Gastrocnemius medialis (tissue), 4 donors: ENCODE data around the gene SBK3.

Source experiments
- POLR2A ChIP-seq, 2 donors: fragments of 450-650 bp; IDR thresholded peaks; one replicate each; pipeline ENCODE4 v1.6.1; 2017; ENCODE audit warnings: antibody characterized with exemption in 2 of 2, mild to moderate bottlenecking in 2 of 2, moderate library complexity in 2 of 2
- TF ChIP-seq, protein P1 (sequence below), 5 experiments: fragments of 450-650 bp in 3 of 5; fragments of 200-600 bp in 2 of 5; sonication (generic) in 2 of 5; IDR thresholded peaks in 4 of 5; conservative IDR thresholded peaks in 1 of 5; 1 replicate in 4 of 5; 2 replicates in 1 of 5; pipeline ENCODE4 v1.5.1; 2016 to 2019; ENCODE audit warnings: antibody characterized with exemption in 5 of 5, mild to moderate bottlenecking in 3 of 5, moderate library complexity in 3 of 5

GRCh38 chr19:55525289-55526101 lies 19.8 kb downstream of the SBK3 start:
- no peak for TF ChIP-seq POLR2A (IDR thresholded peaks at IDR 0.05)
- TF ChIP-seq, protein P1, sequence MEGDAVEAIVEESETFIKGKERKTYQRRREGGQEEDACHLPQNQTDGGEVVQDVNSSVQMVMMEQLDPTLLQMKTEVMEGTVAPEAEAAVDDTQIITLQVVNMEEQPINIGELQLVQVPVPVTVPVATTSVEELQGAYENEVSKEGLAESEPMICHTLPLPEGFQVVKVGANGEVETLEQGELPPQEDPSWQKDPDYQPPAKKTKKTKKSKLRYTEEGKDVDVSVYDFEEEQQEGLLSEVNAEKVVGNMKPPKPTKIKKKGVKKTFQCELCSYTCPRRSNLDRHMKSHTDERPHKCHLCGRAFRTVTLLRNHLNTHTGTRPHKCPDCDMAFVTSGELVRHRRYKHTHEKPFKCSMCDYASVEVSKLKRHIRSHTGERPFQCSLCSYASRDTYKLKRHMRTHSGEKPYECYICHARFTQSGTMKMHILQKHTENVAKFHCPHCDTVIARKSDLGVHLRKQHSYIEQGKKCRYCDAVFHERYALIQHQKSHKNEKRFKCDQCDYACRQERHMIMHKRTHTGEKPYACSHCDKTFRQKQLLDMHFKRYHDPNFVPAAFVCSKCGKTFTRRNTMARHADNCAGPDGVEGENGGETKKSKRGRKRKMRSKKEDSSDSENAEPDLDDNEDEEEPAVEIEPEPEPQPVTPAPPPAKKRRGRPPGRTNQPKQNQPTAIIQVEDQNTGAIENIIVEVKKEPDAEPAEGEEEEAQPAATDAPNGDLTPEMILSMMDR (IDR thresholded peaks at IDR 0.05 in 4 of 5, conservative IDR thresholded peaks at IDR 0.05 in 1 of 5) = no peak
